NCI-H2196 (cell line): ENCODE data around the gene IGF2BP1.
"Not testable (repeated sequence)": the region's sequence is repeated elsewhere in the genome, so short reads cannot be mapped to it uniquely, and the experiment has no call there.

Experiments
- DNase-seq: peaks from one replicate; lab custom pipeline; 2025; ENCODE audit not compliant: unreplicated experiment; lab: John Stamatoyannopoulos, UW

Gene IGF2BP1

GRCh38 chr17:48995304-48995973, 1.7 kb upstream of the IGF2BP1 start:
- no peak for DNase-seq

- no peak for DNase-seq
Measured at GRCh38 chr17:48995974-48996721, 1.0 kb upstream of the IGF2BP1 start.

GRCh38 chr17:48996722-48997102, 473 bp upstream of the IGF2BP1 start:
- no peak for DNase-seq

GRCh38 chr17:48997827-48998586, 822 bp downstream of the IGF2BP1 start:
- DNase-seq = no peak

GRCh38 chr17:48998587-48999440, 1.6 kb downstream of the IGF2BP1 start:
- DNase-seq = no peak

- no peak for DNase-seq
Measured at GRCh38 chr17:49000943-49001342, 3.8 kb downstream of the IGF2BP1 start.

- no peak for DNase-seq
Measured at GRCh38 chr17:49001671-49002070, 4.5 kb downstream of the IGF2BP1 start.

GRCh38 chr17:49002331-49002730, 5.1 kb downstream of the IGF2BP1 start:
- no peak for DNase-seq

- DNase-seq = no peak
Measured at GRCh38 chr17:49002766-49003165, 5.6 kb downstream of the IGF2BP1 start.

- DNase-seq = no peak
Measured at GRCh38 chr17:49003557-49004511, 6.6 kb downstream of the IGF2BP1 start.

GRCh38 chr17:49005140-49005539, 8.0 kb downstream of the IGF2BP1 start:
- DNase-seq = no peak

GRCh38 chr17:49008908-49009307, 11.7 kb downstream of the IGF2BP1 start:
- DNase-seq = not testable (repeated sequence)

GRCh38 chr17:49012769-49013255, 15.6 kb downstream of the IGF2BP1 start:
- DNase-seq = no peak

- DNase-seq = no peak
Measured at GRCh38 chr17:49013311-49014213, 16.4 kb downstream of the IGF2BP1 start.

GRCh38 chr17:49015179-49015923, 18.2 kb downstream of the IGF2BP1 start:
- DNase-seq = no peak

GRCh38 chr17:49015924-49016774, 19.0 kb downstream of the IGF2BP1 start:
- DNase-seq = no peak
